Measurements from ENCODE around the gene PLCG2. TPM values are rescaled to one million over a fixed set of nuclear protein-coding genes. Genes with fewer than 3 reads are reported as not detected.
A peak's percentile ranks its signal among the peaks of the same experiment; 100 is the strongest.
"Not testable (repeated sequence)": the region's sequence is repeated elsewhere in the genome, so short reads cannot be mapped to it uniquely, and the experiment has no call there.

Gene PLCG2
- total RNA-seq, 1 donor from 2014 or later, result 8.6 TPM

DNA sequence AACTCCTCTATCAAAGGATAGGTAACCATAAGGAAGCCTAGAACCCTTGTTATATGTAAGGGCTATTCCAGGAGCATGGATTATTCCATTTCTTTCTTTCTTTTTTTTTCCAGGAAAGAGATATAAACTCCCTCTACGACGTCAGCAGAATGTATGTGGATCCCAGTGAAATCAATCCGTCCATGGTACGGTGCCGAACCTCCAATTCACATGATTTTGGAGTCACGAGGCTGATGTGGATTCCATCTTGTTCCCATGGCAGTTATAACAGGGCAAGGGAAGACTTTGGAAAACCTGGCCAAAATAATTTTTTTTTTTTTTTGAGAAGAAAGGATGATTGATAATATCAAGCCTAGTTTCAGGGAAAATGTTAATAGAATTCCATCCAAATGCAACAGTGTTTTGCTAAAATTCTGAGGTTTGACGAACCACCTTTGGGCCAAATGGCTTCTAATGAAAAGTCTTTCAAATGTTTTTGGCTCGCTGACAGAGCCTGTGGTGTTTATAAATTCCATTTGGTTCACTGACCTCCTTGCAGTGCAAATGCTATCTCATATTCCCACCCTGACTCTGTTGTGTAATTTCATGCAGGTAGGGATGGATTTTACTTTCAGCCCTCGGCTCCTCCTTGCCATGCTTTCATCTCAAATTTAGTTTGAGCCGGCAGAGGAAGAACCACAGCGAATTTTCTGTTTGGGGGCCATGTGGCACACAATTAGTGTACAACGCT is 142.2 kb downstream of the PLCG2 start:
- ATAC-seq, result no peak

DNA sequence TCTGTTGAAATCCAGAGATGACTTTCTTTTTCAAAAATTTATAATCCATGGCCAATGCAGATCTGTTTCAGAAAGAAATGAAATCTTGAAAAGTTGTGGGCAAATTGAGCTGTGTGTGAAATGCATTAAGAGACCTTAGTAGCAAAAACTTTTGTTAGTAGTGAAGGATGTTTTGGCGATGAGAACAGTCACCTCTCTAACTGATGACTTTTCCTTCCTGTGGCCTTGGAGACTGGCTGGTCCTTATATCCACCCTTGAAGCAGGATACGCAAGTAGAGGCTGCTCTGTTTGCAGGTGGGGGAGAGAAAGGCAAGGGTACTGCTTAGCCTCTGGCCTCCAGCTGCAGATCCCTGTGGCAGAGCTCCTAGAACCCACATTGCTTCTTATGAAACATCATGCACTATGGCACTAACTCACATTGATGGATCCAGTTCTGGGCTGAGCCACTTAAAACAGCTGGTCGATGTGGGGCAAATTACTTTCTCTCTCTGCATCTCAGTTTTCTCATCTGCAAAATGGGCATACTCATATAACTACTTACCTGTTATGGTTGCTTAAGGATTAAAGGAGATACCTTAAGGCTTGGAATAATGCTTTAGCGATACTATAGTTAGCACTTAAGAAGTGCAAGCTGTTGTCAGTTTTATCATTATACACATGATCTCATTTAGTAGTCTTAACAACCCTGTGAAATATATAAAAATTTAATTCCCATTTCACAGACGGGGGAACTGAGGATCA is 142.9 kb downstream of the PLCG2 start:
- ATAC-seq, result no peak

DNA sequence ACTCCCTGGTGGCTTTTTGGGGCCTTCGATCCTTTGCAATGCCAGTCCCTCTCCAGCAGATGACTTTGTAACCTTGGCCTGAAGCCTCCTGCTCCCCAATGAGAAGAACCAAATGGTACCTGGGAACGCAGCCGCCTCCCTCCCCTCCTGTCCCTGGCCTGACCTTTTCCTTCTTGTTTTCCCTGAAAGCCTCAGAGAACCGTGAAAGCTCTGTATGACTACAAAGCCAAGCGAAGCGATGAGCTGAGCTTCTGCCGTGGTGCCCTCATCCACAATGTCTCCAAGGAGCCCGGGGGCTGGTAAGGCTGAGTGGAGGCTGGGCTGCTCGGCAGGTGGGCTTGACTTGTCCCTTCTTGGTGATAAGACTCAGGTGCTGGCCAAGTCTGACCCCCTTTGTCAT is 144.2 kb downstream of the PLCG2 start:
- ATAC-seq, result no peak

DNA sequence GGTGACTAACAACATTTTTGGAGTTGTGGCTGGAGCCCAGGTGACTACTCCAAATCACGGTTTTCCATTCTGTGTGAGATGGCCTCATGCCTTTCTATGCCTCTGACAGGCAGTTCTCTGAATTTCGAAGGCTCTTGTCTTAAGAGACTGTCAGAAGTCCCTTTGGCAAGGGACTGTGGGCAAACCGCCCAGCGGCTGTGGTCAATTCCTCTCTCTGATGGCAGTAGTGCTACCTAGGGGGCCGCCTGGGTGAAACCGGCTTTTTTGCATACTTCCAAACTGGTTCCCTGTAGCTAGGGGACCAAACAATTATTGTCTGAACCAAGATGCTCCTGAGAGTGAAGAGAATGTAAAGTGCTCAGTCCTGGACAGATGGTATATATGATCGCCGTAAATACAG is 145.9 kb downstream of the PLCG2 start:
- ATAC-seq, result no peak

DNA sequence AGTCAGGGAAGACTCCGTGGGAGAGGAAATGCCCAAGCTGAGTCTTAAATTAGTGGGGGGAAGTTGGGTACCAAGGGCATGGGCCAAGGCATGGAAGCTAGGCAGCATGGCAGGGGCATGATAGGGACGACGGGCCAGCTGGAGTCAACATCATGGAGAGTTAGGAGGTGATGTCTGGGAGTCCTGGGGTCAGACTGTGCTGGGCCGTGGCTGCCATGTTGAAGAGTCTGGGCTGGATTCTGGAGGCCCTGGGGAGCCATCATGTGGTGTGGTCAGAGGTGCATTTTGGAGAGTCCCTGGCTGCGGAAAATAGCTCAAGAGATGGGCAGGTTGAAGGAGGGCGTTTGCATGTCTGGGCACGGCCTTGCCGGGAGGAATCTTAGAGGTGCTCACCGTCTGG is 146.9 kb downstream of the PLCG2 start:
- no peak for ATAC-seq

DNA sequence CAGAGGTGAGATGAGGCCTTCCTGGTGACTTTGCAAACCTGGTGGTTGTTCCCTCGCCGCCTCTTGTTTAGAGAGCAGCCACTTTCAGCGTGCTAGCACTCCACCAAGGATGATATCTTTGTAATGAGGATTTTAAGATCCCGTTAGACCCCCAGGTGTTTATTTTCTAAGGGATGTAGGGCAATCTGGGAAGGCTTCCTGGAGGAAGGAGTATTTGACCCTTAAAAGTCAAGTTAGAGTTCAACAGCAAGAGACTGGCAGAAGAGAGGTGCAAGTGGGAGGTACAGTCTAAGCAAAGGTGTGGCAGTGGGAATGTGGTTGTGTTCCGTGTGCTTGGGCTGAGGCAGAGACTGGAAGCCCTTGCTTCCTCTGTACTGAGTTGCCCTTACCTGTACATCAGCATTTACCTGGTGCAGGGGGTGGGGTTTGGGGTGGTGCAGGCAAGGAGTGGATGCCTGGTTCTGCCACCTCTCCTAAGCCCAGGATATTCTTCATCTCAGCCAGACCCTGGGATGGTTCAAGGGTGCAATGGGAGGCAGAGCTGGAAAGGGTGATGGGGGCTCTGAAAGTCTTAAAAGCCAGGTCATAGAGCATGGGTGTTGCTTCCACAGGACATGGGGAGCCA is 148.6 kb downstream of the PLCG2 start:
- no peak for ATAC-seq

DNA sequence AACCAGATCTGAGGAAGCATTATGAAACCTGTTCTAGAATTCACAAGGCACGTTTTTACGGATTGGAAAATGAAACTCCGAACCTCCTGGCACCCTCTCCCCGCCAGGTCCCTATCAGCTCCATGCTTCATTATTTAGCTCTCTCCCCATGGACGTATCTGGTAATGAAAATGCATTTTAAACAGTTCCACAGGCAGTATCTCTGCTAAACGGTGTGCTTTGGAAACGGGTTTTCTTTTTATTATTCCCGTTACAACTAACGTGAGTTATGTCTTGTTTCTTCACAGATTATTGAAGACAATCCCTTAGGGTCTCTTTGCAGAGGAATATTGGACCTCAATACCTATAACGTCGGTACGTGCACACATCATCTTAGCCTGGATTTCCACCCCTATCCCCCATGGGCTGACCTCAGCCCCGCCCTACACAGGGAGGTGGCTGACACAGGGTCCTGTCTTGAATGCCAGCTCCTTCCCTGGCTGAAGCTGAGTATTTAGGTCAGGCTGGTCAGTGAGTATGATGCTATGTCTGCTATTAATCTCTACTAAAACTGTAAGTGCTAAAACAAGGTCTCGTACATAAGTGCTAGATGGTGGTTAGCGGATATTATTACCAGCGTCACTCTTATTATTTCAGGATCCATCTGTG is 149.3 kb downstream of the PLCG2 start:
- no peak for ATAC-seq

DNA sequence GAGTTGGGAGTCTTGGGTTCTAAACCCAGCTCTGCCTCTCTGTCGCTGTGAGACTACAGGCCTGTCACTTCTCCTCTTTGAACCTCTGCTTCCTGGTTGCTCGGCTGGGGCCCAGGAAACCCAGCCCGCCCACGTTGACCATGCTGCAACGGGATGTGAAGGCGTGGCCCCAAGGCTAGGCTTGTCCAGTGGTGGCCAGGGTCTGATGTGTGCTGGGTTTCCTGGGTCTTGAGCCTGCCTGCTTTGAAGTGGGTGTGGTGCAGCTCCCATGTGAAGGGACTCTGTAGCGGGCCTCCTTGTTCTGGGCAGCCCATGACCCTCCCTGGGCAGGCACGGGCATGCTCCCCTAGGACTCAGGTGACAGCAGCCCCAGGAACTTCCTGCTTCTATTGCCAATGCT is 149.9 kb downstream of the PLCG2 start:
- ATAC-seq, result peak; percentile 97

DNA sequence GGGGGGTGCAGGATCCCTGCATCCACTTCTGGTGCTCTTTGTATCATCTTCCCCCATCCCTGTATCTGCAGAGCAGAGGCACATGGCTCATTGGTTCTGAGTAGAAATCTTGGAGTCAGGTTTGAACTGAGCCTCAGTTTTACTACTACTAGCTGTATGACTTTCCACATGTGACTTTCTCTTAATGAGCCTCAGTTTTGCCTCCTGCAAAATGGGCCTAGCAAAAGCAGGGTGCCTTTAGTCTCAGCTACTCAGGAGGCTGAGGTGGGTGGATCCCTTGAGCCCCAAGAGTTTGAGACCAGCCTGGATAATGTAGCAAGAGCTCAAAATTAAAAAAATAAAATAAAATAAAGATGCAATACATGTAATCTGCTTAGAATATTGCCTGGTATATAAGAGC is 150.8 kb downstream of the PLCG2 start:
- no peak for ATAC-seq

DNA sequence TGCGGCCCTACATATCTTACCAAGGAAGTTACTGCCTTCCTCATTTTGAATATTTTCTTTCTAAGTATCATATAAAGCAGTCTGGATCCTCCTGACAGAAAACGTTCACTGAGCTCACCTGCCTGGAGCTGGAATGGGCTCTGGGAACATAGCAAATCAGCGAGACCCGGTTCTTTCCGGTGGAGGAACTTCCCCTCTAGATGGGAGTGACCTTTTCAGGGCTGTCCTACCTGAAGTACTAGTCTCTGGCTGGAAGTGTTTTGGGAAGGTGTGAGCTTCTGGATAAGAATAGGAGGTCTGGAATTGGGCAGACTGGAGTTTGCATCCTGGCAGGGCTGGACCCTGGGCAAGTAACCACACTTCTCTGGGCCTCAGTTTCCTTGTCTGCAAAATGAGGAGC is 152.8 kb downstream of the PLCG2 start:
- ATAC-seq, result no peak

DNA sequence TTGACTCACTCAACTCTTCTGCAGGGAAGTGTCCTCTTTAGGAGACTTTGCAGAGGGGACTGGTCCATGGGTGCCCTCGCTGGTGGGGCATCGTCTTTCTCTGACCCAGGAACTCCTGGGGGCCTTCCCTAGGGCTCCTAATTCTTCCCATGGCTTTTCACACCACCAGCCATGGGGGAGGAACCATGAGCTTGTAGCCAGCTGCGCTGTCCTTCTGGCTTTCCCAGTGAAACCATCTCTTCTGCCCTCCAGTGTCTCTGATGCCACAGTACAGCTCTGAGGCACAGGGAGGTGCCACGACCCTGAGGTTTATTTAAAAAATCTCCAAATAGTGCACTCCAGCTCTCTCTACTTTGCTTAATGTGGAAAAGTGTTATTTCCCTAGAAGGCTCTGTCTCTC is 153.6 kb downstream of the PLCG2 start:
- no peak for ATAC-seq

DNA sequence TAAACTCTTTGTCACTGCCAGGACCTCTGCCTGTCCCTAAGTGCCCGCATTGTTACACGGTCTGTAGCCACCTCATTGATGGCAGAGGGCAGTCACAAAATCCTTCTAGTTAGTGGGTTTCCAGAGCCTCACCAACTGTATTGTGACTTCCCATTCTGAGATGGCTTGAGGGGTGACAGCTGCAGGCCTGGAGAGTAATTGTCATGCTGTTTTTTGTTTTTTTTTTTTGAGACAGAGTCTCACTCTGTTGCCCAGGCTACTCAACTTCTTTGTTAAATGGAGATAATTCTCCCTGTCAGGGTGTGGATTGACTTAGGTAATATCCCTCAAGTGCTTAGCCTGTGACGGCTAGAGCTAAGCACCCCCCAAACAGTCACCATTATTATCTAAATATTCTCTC is 154.3 kb downstream of the PLCG2 start:
- no peak for ATAC-seq

DNA sequence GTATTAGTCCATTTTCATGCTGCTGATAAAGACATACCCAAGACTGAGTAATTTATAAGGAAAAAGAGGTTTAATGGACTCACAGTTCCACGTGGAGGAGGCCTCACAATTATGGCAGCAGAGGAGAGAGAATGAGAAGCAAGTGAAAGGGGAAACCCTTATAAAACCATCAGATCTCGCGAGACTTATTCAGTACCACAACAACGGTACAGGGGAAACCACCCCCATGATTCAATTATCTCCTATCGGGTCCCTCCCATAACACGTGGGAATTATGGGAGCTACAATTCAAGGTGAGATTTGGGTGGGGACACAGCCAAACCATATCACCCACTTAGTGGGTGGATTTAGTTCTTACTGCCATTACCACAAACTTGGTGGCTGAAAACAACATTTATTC is 155.6 kb downstream of the PLCG2 start:
- ATAC-seq, result not testable (repeated sequence)

DNA sequence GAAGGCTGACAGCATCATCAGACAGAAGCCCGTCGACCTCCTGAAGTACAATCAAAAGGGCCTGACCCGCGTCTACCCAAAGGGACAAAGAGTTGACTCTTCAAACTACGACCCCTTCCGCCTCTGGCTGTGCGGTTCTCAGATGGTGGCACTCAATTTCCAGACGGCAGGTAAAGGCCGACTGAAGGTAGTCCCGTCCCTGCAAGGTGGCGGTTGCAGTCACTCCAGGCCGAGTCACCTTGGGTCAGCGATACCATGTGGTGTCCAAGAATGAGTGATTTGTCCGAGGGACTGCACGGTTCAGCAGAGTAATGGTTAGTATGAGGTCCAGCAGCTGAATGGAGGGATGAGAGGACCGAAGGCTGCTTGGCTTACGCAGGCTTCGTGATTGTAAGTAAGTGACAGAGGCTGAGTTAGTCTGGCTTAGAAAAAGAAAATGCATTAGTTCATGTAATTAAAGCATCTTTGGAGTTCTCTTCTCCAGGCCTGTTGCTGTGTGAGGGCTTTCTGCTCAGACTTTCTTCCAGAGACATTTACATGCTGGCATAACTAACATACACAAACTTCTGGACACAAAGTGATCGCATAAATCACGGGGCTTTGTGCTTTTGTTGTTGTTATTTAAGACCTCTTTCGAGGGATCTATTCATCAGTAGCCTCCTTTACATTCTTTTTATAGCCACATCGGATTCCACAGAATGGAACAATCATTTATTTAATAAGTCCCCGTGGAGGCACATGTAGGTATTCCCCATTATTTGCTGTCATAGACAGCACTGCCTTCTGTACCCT is 157.3 kb downstream of the PLCG2 start:
- no peak for ATAC-seq

DNA sequence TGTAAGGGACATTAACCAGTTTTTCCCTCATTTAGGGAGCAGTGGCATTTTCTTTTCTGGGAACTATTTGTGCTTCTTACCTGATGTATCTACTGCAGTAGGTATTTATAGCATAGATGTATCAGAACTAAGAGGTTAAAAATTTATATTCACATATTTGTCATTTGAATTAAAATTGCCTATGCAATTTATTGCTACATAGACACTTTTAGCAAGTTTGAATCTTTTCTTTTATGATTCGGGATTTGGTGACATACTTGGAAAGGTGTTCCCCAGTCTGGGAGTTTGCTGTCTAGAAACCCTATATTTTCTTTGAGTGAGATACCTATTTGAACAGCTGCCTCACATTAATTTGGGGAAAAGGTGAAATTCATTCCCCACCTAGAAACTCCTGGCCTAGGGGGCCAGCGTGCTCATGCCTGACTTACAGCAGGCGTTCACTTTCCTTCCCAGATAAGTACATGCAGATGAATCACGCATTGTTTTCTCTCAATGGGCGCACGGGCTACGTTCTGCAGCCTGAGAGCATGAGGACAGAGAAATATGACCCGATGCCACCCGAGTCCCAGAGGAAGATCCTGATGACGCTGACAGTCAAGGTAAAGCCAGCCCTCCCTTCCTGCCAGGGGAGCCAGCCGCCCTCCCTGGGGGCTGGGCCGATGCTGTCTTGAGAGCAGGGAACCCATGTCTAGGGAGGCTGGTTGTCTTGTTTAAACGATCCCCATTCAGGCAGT is 158.4 kb downstream of the PLCG2 start:
- peak; percentile 72 for ATAC-seq

DNA sequence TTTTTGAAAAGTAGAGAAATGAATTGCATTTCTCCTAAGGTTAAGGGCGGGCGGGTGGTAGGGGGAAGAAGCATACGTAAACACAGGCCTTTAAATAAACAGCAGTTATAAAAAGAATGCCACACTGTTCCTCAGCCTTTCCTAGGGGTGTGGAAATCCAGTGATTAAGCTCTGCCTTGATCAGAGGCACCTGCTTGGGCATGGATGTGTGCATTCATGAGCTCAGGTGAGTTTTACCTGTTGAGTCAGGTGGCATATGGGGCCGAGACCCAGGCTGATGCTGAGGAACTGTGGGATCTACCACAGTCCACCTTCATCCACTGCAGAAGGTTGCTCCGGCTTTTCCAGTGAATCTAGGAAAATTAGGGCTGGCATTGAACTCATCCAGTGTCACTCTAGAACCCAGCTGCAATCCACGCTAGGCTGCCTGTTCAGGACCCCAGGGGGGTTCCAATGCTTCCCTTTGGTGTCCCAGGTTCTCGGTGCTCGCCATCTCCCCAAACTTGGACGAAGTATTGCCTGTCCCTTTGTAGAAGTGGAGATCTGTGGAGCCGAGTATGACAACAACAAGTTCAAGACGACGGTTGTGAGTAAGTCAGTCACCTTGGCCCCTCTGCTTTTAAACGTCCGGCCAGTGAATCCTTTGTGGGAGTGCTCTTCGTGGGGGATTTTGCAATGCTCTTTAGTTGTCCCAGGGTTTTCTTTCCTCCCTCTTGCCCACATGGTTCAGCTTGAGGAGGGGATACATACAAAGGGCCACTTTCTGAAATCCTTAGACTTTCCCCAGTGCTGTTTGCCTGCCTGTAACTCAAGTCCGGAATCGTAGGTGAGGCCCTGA is 159.5 kb downstream of the PLCG2 start:
- peak; percentile 83 for ATAC-seq

DNA sequence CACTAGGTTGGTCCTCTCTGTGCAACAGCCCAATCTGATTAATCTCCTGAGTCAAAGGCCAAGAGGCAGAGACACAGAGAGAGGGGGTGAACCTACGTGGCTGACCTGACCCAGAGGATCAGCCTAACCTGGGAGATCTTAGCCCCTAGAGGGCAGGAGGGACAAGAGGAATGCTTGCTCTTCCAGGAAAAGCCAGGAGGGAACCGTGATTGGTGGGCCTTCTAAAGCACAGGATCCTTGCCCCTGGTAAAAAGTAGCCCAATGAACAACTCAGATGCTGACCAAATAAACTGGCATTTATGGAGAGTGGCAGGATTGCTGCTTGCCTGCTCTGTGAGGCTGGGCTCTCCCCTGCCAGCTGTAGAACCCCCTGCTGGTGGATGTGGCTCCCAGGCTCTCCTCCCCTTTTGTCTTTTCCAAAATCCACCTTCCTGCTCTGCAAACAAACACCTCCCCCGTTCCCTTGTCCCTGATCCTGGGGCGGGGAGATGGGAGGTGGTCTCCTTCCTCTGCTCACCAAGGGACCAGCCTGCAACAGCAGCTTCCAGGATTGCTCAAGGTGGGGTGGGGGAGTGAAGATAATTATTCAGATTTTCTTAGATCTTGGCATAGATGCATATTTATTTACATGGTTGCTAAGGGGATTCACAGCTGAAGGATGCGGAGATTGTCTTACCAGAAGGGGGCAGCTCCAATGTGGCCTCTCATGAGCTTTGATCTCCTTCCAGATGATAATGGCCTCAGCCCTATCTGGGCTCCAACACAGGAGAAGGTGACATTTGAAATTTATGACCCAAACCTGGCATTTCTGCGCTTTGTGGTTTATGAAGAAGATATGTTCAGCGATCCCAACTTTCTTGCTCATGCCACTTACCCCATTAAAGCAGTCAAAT is 160.3 kb downstream of the PLCG2 start:
- ATAC-seq, result no peak

DNA sequence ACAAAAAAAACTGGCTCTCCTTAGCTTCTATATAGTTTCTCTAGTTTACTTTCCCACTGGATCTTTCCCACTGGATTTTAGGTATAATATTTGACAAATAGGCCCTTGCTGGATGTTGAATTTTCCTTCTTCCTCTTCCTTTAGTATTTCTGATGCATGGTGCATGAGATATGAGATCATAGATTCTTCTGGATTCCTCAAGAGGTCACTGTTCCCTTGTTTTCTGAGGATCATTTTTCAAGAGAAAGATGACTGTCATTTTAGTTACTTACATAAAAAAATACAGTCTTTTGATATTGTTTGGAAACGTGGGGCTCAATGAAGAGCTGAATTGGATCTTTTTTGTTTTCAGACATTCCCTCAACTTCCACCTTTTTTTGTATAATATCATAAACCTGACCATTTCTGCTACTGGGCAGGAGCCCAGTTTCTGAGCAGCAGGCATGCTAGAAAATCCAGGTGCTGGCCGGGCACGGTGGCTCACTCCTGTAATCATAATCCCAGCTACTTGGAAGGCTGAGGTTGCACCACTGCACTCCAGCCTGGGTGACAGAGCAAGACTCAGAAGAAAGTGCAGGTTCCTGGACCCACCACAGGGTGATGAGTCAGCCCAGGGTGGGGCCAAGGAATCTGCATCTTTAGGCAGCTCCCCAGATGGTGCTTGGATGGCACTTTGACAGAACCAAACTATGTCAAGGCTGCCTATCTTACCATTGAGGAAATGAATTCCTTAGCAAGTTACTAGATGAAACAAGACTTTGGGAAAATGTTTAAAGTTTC is 161.9 kb downstream of the PLCG2 start:
- peak; percentile 63 for ATAC-seq

Data from esophagus mucosa (tissue), 1 donor.